GM18502 (cell line): ENCODE results near the gene TRAPPC6A.

Source experiments
- ATAC-seq: cut with Tn5 transposase; IDR thresholded peaks from one replicate; pipeline ENCODE4 v1.9.1; 2021; ENCODE audit warnings: mild to moderate bottlenecking; ENCODE audit not compliant: unreplicated experiment, poor library complexity

Gene TRAPPC6A

DNA sequence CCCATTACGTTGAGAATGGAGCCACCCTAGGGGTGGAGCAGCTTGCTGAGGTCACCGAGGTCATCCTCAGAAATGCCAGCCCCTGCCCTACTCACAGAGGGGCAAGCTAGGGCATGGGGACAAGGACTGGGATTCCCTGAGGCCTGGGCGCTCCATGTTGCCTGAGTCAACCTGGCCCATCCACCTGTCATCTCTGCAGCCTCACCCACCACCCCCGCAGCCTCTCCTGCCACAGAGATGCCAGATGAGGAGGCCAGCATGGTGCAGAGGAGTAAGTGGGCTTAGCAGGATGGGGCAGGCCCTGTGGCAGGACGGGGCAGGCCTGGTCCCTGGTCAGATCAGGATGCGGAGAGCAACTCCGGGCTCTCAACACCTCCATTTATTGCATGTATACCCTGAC lies 26.7 kb downstream of the TRAPPC6A start:
- ATAC-seq, result no peak

DNA sequence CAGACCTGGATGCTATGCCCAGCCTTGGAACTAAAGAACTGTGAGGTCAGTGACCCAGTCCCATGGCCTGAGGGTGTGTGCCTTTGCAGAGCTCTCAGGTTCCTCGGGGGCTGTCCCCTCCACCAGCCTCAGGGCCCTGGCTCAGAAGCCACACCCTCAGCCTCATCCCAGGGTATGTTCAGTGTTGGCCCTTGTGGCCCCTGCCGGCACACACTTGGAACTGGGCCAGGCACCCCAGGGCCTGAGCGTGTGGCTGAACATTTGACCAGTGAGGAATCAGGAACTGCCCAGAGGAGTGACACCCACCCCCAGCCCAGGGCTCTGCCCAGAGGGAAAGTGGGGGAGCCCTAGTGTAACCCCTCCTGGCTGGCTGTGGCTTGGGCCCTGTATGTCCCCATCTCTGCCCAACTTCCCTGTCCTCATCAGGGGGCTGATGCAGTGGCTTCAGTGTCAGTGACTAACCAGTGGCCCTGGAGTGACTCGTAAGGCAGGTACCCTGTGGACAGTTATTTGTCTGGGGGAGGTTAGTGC lies 27.2 kb downstream of the TRAPPC6A start:
- no peak for ATAC-seq

DNA sequence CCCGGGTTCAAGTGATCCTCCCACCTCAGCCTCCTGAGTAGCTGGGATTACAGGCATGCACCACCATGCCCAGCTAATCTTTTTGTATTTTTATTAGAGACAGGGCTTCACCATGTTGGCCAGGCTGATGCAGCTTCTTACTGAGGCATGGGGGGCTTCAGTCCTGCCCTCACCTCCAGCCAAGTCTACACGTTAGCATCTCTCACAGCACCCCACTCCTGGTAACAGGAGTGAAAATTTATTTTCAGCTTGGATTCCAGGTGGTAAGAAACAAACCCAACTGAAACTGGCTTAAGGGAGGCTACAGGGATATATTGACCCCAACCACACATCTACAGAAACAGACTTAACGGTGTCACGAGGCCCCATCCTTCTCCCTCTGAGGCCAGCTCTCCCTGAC lies 27.9 kb downstream of the TRAPPC6A start:
- ATAC-seq, result no peak

DNA sequence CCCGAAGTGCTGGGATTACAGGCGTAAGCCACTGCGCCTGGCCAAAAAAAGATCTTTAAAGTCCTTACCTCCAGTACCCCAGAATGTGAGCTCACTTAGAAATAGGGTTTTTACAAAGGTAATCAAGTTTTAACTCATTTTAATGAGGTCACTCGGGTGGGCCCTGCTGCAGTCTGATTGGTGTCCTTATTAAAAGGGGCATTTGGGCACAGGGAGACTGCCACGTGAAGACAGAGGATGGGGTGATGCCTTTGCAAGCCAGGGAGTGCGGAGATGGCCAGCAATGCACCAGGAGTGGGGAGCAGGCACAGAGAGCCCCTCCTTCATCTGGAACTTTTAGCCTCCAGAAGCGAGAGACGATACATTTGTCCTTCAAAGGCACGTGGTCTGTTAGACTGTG lies 28.9 kb downstream of the TRAPPC6A start:
- ATAC-seq, result no peak

DNA sequence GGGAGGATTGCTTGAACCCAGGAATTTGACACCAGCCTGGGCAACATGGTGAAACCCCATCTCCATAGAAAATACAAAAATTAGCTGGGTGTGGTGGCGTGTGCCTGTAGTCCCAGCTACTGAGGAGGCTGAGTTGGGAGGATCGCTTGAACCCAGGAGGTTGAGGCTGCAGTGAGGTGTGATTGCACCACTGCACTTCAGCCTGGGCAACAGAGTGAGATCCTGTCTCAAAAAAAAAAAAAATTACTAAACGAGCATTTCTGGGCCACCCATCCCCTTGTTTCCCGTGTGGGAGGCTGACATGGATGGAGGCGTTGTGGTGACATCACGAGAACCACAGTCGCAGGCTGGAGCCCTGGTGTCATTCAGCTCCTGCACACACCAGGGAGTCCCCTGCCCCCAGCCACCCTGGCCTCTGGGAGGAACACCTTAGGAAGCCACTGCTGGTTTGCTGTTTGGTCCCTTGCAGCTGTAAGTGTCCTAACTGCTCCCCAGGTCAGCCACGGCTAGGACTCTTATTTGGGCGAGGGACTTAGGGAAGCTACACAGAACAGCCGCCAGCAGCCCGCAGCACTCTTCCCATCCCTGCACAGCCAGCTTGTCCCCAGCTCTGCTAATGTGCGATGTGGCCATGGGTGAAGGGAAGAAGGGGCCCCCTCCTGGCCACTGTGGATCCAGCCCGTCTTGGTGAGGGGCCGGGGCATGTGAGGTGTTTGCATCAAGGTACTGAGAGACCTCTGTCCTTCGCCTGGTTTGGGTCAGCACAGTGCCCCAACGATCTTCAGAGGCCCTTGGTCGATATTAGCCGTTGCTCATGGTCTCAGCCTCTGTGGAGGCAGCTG lies 30.0 kb downstream of the TRAPPC6A start:
- ATAC-seq, result no peak

DNA sequence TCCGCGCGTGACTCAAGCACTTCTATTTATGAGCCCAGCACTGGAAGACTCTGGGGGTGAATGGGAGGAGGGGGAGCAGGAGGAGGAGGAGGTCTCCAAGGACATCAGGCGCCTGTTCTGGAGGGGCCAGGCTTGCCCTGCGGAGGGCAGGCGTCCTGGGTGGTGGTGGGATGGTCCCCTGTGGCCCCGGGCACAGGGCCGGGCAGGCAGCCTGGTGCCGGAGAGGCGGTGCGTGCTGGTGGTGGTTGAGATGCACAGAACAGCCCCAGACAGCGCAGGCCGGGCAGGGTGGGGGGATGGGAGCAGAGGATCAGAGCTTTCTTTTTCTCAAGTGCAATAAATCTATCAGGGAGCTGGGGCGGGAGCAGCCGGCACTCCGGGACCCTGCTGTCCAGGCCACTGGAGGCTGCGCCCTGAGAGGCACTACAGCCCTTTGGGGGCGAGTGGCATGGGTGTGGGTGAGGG lies 31.3 kb downstream of the TRAPPC6A start:
- ATAC-seq, result no peak

DNA sequence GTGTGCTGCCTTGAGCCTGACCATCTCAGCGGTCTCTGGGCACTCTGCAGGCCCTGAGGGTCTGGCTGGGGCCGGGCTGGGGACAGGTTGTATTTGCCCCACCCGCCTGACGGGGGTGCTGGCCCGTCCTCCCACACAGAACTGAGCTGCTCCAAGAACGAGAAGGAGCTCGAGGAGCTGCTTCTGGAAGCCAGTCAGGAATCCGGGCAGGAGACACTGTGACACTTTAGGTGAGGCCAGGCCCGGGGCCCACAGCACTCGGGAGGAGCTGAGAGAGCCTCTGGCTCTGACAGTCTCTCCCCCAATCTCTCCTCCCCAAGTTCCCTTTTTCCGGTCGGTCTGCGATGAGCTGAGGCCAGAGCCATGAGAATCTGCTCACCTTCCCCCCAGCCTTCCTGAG lies 31.8 kb downstream of the TRAPPC6A start:
- ATAC-seq, result no peak

DNA sequence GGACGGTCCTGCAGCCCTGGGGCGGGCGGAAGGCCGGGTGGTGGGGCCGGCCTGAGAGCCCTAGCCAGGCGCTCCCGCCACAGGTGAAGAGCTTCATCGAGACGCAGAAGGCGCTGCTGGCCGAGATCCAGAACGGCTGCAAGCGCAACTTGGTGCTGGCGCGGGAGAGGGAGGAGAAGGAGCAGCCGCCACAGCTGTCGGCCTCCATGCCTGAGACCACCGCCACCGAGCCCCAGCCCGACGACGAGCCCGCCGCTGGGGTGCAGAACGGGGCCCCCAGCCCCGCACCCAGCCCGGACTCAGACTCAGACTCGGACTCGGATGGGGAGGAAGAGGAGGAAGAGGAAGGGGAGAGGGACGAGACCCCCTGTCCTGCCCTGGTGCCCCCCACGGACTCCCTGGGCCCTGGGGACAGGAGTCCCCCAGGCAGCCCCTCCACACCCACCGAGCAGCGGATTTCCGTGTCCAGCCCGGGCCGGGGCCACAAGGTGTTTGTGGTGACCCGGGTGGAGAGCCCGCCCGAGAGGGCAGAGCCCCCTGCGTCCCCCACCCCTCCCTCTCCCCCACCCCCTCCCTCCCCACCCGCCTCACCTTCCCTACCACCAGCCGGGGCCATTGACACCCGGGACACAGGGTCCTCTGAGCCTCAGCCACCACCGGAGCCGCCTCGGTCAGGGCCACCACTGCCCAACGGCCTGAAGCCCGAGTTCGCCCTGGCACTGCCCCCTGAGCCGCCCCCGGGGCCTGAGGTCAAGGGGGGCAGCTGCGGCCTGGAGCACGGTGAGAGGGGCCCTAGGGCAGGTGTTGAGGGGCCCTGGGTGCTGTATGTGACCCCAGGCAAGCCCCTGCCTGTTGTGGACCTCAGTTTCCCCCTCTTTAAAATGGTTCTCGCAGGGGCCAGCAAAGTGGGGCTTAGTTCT lies 32.5 kb downstream of the TRAPPC6A start:
- no peak for ATAC-seq

DNA sequence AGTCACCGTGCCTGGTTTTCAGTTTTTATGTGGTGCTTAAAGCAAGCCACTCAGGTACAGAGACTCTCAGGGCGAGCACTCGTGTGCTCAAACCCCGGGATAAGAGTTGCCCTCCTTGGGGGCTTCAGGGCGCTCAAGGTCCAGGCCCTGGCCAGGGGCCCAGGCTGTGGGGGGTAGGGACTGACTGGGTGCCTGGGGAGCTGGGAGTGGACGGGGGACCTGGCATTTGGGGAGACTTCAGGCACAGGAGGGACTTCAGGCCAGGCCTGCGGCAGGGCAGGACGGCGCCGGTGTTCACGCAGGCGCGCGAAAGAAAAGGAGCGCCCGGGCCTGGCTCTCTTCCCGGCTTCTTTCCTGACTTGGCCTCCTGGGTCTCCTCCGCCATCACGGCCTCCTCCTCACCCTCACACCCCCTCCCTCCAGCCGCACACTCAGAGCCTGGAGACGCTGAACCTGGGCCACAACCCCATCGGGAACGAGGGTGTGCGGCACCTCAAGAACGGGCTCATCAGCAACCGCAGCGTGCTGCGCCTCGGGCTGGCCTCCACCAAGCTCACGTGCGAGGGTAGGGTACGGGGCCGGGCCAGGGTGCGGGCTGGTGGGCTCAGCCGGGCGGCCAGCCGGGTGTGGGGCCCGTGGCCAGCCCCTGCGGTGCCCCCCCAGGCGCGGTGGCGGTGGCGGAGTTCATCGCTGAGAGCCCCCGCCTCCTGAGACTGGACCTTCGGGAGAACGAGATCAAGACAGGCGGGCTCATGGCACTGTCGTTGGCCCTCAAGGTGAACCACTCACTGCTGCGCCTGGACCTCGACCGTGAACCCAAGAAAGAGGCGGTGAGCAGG lies 33.4 kb downstream of the TRAPPC6A start:
- ATAC-seq, result no peak

DNA sequence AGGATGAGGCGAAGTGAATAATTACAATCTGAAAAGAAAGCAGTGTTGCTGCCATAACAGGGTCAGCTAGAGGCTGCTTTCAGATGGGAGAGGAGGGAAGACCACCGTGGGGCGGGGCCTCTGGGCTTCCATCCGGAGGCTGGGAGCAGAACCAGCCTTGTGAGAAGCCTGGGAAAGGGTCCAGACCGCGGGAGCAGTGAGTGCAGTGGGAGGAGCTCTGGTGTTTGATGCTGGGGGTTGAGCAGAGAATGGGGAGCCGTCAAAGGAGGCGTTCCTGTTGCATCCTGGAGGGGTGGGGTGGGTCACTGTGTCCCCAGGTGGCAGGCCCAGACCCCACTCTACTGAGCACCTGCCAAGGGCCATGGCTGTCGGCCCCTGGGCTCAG lies 35.3 kb downstream of the TRAPPC6A start:
- no peak for ATAC-seq

DNA sequence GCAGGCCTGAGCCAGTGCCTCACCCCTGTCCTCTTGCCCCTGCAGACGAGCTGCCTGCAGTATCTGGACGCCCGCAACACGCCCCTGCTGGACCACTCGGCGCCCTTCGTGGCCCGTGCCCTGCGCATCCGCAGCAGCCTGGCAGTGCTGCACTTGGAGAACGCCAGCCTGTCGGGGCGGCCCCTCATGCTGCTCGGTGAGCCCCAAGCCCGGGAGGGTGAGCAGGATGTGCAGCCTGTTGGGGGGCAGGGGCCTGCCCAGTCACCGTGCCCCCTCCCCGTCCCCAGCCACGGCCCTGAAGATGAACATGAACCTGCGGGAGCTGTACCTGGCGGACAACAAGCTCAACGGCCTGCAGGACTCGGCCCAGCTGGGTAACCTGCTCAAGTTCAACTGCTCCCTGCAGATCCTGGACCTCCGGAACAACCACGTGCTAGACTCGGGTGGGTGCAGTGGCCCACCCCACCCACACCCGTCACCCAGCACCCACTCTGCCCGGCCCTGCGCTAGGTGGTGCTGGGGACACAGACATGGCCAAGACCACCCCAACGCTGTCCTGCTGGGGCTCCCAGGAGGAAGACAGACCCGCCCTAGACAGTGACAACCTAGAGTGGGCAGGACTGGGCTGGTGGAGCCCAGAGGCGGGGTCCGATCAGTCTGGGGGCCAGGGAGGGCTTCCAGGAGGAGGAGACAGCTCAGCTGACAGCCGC lies 35.9 kb downstream of the TRAPPC6A start:
- ATAC-seq, result no peak

DNA sequence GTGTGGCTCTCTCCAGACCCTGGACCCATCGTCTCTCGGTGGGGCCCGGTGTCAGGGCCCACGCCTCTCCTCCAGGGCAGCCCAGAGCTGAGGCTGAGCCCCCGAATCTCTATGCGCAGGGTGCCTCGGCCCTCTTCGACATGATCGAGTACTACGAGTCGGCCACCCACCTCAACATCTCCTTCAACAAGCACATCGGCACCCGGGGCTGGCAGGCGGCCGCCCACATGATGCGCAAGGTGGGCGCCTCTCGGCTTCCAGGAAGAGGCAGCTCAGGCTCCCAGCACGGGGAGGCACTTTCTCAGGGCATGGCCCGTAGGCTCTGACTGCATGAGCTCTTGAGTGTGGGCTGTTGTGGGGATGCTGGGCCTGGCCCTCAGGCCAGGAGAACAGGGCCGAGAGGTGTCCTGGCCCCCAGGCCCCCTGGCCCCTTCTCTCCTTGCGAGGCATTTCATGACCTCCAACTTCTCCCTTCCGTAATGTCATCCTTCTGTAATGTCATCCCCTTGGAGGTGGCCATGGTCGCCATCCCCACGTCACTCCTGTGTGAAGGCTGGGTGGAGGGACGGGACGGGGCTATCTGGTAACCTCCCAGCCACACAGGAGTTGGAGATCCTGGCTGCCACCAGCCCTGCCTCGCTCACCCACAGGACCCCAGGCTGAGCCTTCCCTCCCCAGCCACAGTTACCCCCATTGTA lies 36.7 kb downstream of the TRAPPC6A start:
- ATAC-seq, result no peak

DNA sequence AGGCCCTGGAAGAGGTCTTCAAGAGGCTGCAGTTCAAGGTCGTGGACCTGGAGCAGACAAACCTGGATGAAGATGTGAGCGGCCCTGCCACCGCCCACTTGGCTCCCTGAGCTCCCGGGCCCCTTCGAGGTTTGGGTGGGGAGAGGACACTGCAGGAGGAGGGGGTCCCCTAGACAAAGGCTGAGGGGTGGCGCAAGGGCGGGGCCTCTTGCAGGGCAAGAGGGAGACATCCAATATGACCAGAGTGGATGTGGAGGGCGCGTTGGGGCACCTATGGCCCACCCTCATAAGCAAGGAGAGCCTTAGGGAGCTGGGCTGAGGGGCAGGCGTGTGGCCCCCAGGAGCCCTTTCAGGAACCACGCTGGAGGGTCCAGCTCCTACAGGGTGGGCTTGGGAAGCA lies 37.5 kb downstream of the TRAPPC6A start:
- ATAC-seq, result no peak

DNA sequence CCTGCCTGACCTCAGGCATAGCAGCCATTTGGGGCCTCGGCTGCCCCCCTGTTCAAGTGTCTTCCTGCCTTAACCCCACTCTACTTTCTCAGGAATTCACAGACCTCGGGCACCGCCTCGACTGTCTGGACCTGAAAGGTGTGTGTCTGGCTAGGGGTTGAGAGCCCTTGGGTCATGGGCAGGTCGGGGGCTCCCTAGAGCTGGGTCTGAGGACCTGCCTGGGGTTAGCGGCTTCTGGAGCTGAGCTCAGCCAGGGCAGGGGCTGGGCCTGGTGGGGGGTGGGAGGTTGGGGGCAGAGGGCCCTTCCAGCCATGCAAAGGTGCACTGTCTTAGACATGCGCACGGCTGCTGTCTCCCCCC lies 37.9 kb downstream of the TRAPPC6A start:
- no peak for ATAC-seq

DNA sequence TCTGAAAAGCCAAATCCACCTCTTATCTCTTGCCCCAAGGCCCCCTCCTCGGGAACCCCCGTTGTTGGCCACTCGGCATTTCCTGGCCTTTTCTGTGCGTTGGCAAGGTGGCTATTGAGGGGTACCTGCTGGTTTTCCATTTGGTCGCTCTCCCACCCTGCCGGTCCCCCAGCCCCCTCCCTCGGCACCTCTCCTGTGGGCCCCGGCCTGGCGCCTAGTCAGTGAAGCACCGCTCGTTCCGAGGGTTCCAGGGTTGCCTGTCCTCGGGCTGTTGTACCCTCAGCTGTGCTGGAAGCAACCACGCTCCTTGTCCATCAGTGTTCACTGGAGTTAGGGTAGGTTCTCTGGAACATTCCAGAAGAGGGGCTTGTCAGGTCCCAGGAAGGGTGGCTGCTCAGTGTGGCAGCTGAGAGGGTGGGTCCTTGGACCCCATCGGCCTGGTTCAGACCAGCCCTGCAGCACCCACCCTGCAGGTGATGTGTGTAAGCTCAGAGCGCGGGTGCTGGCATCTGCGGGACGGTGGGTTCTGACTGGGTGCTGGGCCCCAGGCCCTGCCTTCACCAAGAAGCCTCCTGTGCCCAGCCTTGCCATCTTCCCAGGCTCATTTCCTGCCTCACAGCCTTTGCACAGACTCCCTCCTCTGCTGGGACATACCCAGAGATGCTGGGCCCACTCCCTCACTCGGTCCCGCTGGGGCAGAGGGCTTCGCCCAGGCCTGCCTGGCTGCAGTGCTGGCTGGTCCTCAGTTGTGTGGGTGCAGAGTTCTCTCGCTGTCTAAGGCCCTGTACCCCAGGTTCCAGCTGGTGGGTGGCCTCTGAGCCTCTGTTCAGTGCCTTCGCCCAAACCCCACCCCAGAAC lies 38.5 kb downstream of the TRAPPC6A start:
- no peak for ATAC-seq

DNA sequence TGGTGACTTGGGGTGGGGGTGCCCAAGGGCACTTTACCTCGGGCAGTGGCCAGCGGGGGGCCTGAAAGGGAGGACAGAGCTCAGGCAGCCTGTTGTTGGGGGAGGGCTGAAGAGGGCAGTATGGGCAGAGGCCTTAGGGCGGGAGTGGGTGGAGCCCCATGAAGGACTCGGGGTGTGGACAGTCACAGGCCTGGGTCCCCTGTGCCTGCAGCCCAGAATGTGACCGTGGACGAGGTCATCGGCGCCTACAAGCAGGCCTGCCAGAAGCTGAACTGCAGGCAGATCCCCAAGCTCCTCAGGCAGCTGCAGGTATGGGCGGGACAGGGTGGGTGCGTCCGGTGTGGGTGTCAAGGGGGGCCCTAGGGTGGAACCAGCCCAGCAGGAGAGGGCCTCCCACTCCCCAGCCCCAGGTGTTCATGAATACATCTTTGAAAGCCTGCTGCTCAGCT lies 39.7 kb downstream of the TRAPPC6A start:
- ATAC-seq, result no peak

DNA sequence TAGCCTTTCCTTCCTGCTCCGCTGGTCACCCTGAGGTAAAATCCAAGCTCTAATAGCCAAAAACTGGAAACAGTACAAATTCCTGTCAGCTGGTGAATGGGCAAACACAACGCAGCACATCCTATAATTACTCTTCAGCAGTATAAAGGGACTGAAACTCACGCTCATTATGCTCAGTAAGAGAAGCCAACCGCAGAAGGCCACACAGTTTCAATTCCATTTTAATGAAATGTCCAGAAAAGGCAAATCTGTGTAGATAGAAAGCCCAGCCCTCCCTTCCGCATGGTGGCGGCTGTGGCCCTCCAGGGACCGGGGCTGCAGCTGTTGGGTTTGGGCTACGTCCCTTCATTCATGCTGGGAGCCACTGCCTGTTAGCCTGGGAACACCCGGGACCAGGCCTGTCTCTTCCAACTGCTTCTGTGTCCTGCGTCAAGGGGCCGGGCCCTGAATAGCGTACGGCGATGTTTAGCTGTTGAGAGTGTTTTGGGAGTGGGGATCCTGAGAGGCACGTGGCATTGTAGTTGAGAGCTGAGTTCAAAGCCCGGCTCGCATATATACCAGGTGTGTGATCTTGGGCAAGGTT lies 40.8 kb downstream of the TRAPPC6A start:
- ATAC-seq, result peak; percentile 80
